Measurements from ENCODE around the gene DMPK. TPM values are rescaled to one million over a fixed set of nuclear protein-coding genes. Genes with fewer than 3 reads are reported as not detected.

DMPK gene
- total and polyA plus RNA-seq, 2 donors (not counting 1 experiment from before 2014, with no cell fraction given): 54.7 to 115 TPM

DNA sequence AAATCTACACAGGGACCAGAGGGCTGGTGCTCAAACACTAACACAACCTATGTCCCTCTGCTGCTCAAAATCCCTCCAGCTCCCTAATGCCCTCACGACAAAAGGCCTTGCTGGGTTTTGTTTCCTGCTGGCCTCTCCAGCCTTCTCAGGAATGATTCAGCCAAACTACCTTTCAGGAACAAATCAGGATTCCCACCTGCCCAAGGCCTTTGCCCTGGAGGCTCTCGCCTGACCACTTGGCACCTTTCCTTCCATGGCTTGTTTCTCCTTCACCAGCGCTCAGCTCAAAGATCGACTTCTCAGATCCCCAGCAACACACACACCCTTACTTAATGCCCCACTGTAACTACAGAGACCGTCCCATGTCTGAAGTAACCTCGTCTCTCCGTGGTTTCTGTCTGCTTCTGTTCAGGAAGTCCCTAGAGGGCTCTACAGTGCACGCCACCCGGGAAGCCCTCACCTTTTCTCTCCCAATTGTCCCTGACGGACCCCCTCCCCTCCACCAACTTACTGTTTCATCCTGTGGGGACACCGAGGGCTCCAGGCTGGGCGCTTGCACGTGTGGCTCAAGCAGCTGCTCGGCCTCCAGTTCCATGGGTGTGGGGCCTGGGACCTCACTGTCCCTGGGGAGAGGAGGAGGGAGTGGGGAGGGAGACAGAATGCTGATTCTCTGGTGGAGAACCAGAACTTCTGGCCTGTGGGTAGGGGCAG, 10.0 kb downstream of the DMPK start:
- Histone ChIP-seq H3K9ac (ENCODE audit: insufficient read depth, low read length) (no peak overlapping the region), H3K27me3 (ENCODE audit: control insufficient read depth, insufficient read depth, low read length) (no peaks in the 10 kb centered on the region), H4K20me1 (ENCODE audit: control insufficient read depth, extremely low read depth, insufficient read depth, low read length) (no peaks in the 10 kb centered on the region), H2AFZ (ENCODE audit: low read length) (no peak overlapping the region), H3K4me1 (ENCODE audit: control insufficient read depth, extremely low read depth, insufficient read depth, low read length) (peaks cover 4% of the 10 kb centered on the region), H3K27ac (ENCODE audit: insufficient read depth, low read length) (no peak overlapping the region), H3K36me3 (ENCODE audit: control insufficient read depth, insufficient read depth, low read length) (peaks cover 20% of the 10 kb centered on the region), H3K4me3 (replicated peaks in 1 of 4; ENCODE audit: control extremely low read depth in 1 of 4, insufficient read depth in 1 of 4, low read depth in 3 of 4, low read length in 4 of 4) (no peak overlapping the region), H3K4me2 (ENCODE audit: extremely low read depth, insufficient read depth, low read length) (no peak overlapping the region), H3K9me3 (ENCODE audit: control insufficient read depth, insufficient read depth, low read depth, low read length) (no peaks in the 10 kb centered on the region), H3K79me2 (ENCODE audit: control insufficient read depth, insufficient read depth, low read length) (no peaks in the 10 kb centered on the region)
- TF ChIP-seq, protein P1, sequence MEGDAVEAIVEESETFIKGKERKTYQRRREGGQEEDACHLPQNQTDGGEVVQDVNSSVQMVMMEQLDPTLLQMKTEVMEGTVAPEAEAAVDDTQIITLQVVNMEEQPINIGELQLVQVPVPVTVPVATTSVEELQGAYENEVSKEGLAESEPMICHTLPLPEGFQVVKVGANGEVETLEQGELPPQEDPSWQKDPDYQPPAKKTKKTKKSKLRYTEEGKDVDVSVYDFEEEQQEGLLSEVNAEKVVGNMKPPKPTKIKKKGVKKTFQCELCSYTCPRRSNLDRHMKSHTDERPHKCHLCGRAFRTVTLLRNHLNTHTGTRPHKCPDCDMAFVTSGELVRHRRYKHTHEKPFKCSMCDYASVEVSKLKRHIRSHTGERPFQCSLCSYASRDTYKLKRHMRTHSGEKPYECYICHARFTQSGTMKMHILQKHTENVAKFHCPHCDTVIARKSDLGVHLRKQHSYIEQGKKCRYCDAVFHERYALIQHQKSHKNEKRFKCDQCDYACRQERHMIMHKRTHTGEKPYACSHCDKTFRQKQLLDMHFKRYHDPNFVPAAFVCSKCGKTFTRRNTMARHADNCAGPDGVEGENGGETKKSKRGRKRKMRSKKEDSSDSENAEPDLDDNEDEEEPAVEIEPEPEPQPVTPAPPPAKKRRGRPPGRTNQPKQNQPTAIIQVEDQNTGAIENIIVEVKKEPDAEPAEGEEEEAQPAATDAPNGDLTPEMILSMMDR (conservative IDR thresholded peaks at IDR 0.05 in 1 of 2, IDR thresholded peaks at IDR 0.05 in 1 of 2; ENCODE audit: low read depth in 1 of 2, low read length in 2 of 2): no peak
- TF ChIP-seq EZH2 (IDR thresholded peaks at IDR 0.05; ENCODE audit: low read length, missing control alignments): no peak
- DNase-seq (ENCODE audit: low read depth in 2 of 2): no peak

DNA sequence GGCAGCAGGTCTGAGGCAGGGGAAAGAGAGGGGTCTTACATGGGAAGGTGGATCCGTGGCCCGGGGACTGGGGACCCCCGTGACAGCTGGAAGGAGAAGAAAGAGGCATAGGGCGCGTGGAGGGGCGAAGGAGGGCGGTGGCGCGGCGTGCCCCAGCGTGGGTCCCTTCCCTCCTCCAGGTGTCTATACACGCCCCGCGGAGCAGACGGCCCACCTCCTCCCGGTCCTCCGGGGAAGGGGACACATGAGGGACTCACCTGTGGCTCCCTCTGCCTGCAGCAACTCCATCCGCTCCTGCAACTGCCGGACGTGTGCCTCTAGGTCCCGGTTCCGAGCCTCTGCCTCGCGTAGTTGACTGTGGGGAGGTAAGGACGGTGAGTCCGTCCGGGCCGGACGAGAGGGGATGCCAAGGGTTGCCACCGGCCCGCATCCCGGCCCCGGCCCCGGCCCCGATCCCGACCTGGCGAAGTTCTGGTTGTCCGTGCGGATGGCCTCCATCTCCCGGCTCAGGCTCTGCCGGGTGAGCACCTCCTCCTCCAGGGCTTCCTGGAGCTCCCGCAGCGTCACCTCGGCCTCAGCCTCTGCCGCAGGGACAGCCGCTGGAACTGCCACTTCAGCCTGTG, 10.9 kb downstream of the DMPK start:
- Histone ChIP-seq H3K36me3 (ENCODE audit: control insufficient read depth, insufficient read depth, low read length) (peaks cover 14% of the 10 kb centered on the region), H4K20me1 (ENCODE audit: control insufficient read depth, extremely low read depth, insufficient read depth, low read length) (no peaks in the 10 kb centered on the region), H3K9me3 (ENCODE audit: control insufficient read depth, insufficient read depth, low read depth, low read length) (no peaks in the 10 kb centered on the region), H3K4me3 (replicated peaks in 1 of 4; ENCODE audit: control extremely low read depth in 1 of 4, insufficient read depth in 1 of 4, low read depth in 3 of 4, low read length in 4 of 4) (no peak overlapping the region), H3K4me1 (ENCODE audit: control insufficient read depth, extremely low read depth, insufficient read depth, low read length) (peaks cover 12% of the 10 kb centered on the region), H3K4me2 (ENCODE audit: extremely low read depth, insufficient read depth, low read length) (no peak overlapping the region), H3K9ac (ENCODE audit: insufficient read depth, low read length) (no peak overlapping the region), H3K79me2 (ENCODE audit: control insufficient read depth, insufficient read depth, low read length) (peaks cover under 1% of the 10 kb centered on the region), H3K27ac (ENCODE audit: insufficient read depth, low read length) (no peak overlapping the region), H2AFZ (ENCODE audit: low read length) (no peak overlapping the region), H3K27me3 (ENCODE audit: control insufficient read depth, insufficient read depth, low read length) (no peaks in the 10 kb centered on the region)
- TF ChIP-seq, protein P1 (conservative IDR thresholded peaks at IDR 0.05 in 1 of 2, IDR thresholded peaks at IDR 0.05 in 1 of 2; ENCODE audit: low read depth in 1 of 2, low read length in 2 of 2): no peak
- TF ChIP-seq EZH2 (IDR thresholded peaks at IDR 0.05; ENCODE audit: low read length, missing control alignments): no peak
- no peak for DNase-seq (ENCODE audit: low read depth in 2 of 2)

DNA sequence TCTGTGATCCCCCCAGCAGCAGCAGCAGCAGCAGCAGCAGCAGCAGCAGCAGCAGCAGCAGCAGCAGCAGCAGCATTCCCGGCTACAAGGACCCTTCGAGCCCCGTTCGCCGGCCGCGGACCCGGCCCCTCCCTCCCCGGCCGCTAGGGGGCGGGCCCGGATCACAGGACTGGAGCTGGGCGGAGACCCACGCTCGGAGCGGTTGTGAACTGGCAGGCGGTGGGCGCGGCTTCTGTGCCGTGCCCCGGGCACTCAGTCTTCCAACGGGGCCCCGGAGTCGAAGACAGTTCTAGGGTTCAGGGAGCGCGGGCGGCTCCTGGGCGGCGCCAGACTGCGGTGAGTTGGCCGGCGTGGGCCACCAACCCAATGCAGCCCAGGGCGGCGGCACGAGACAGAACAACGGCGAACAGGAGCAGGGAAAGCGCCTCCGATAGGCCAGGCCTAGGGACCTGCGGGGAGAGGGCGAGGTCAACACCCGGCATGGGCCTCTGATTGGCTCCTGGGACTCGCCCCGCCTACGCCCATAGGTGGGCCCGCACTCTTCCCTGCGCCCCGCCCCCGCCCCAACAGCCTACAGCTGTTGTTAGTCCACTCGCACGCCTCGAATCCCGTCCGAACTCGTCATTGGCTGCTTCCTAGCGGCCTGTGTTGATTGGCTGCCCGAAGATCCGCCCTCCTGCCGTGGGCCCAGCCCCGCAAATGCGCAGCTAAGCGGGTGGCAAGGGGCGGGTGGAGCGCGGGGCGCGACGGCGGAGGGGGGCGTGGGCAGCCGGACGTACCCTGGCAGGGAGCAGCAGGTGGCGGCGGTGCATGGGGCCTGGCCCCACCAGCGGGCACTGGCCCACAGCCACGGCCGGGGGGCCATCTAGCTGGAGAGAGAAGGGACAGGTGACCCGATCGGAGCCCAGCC, 11.8 kb downstream of the DMPK start:
- peak overlapping the region; percentile 48 to 68 (median 60) for H3K4me3 ChIP-seq (replicated peaks in 1 of 4; ENCODE audit: control extremely low read depth in 1 of 4, insufficient read depth in 1 of 4, low read depth in 3 of 4, low read length in 4 of 4)
- H3K9me3 ChIP-seq (ENCODE audit: control insufficient read depth, insufficient read depth, low read depth, low read length): no peaks in the 10 kb centered on the region
- H3K4me1 ChIP-seq (ENCODE audit: control insufficient read depth, extremely low read depth, insufficient read depth, low read length): peaks cover 18% of the 10 kb centered on the region
- TF ChIP-seq, protein P1 (conservative IDR thresholded peaks at IDR 0.05 in 1 of 2, IDR thresholded peaks at IDR 0.05 in 1 of 2; ENCODE audit: low read depth in 1 of 2, low read length in 2 of 2): peak; percentile 63 to 66
- TF ChIP-seq EZH2 (IDR thresholded peaks at IDR 0.05; ENCODE audit: low read length, missing control alignments): no peak
- H3K4me2 ChIP-seq (ENCODE audit: extremely low read depth, insufficient read depth, low read length): peak overlapping the region; percentile 96
- peak; percentile 98 for DNase-seq (ENCODE audit: low read depth in 2 of 2)
- peaks cover 14% of the 10 kb centered on the region for H3K36me3 ChIP-seq (ENCODE audit: control insufficient read depth, insufficient read depth, low read length)
- H3K27ac ChIP-seq (ENCODE audit: insufficient read depth, low read length): peak overlapping the region; percentile 80
- H3K27me3 ChIP-seq (ENCODE audit: control insufficient read depth, insufficient read depth, low read length): no peaks in the 10 kb centered on the region
- no peak overlapping the region for H2AFZ ChIP-seq (ENCODE audit: low read length)
- H4K20me1 ChIP-seq (ENCODE audit: control insufficient read depth, extremely low read depth, insufficient read depth, low read length): no peaks in the 10 kb centered on the region
- H3K9ac ChIP-seq (ENCODE audit: insufficient read depth, low read length): peak overlapping the region; percentile 50
- peaks cover 4% of the 10 kb centered on the region for H3K79me2 ChIP-seq (ENCODE audit: control insufficient read depth, insufficient read depth, low read length)

Measured in fibroblast of lung (primary cell).